H1 (cell line): ENCODE data around the gene SKP1. TPM values are rescaled to one million over a fixed set of nuclear protein-coding genes. Genes with fewer than 3 reads are reported as not detected.

Experiments used
- CTCF ChIA-PET: fragments of 300-600 bp; sonication (Branson Sonifier 250); formaldehyde crosslinking; loops from one replicate; lab custom pipeline; 2021; ENCODE audit not compliant: partially characterized antibody; lab: Charles Lee
- POLR2A ChIA-PET: fragments of 300-600 bp; sonication (Branson Sonifier 250); formaldehyde crosslinking; loops from one replicate; lab custom pipeline; 2021; ENCODE audit warnings: inconsistent platforms; ENCODE audit not compliant: partially characterized antibody; lab: Charles Lee
- DNase-seq, 2 experiments: peaks; one replicate each; pipeline versions ENCODE4 v3.0.0 to v3.0.0-alpha.2; 2010 to 2022; ENCODE audit warnings: low spot score in 2 of 2, low read depth in 1 of 2, mixed read lengths in 1 of 2
- FAIRE-seq: peaks from 2 replicates; lab custom pipeline; 2011; peaks lifted over from hg19 to GRCh38; lab: Jason Lieb, UNC
- H2AFZ ChIP-seq: 2 replicates; pipeline ENCODE4 v1.8.1; 2012; ENCODE audit warnings: low read length, inconsistent platforms
- H2AK5ac ChIP-seq: 2 replicates; pipeline ENCODE4 v1.6.1; 2013; ENCODE audit warnings: low read depth, low read length
- H2BK120ac ChIP-seq: replicated peaks from 2 replicates; pipeline ENCODE3; 2013; ENCODE audit warnings: low read depth, low read length, inconsistent platforms
- H2BK12ac ChIP-seq: 2 replicates; pipeline ENCODE4 v1.6.1; 2013; ENCODE audit warnings: low read depth, low read length
- H2BK15ac ChIP-seq: 2 replicates; pipeline ENCODE4 v1.6.1; 2013; ENCODE audit warnings: low read length
- H2BK20ac ChIP-seq: 2 replicates; pipeline ENCODE4 v1.6.1; 2013; ENCODE audit warnings: low read length
- H2BK5ac ChIP-seq: 2 replicates; pipeline ENCODE4 v1.6.1; 2013; ENCODE audit warnings: low read depth, low read length
- H3K14ac ChIP-seq: 2 replicates; pipeline ENCODE4 v1.6.1; 2013; ENCODE audit warnings: inconsistent platforms; ENCODE audit not compliant: insufficient read length
- H3K18ac ChIP-seq: 2 replicates; pipeline ENCODE4 v1.6.1; 2013; ENCODE audit warnings: low read length; ENCODE audit errors: extremely low read depth
- H3K23ac ChIP-seq: 2 replicates; pipeline ENCODE4 v1.6.1; 2013; ENCODE audit warnings: inconsistent platforms; ENCODE audit not compliant: insufficient read length
- H3K23me2 ChIP-seq: 2 replicates; pipeline ENCODE4 v1.6.1; 2013; ENCODE audit warnings: low read depth, low read length
- H3K27ac ChIP-seq: 2 replicates; pipeline ENCODE4 v1.6.1; 2011; ENCODE audit warnings: low read depth, low read length, inconsistent platforms
- H3K27me3 ChIP-seq, 4 experiments: replicated peaks in 1 of 4; 1 replicate in 1 of 4; 2 replicates in 3 of 4; pipeline versions ENCODE4 v1.6.1 to v1.8.1; 2011 to 2013; ENCODE audit warnings: low read length in 3 of 4, mild to moderate bottlenecking in 3 of 4, inconsistent platforms in 2 of 4, mixed read lengths in 2 of 4, moderate library complexity in 1 of 4; ENCODE audit not compliant: control insufficient read depth in 3 of 4, insufficient read depth in 3 of 4; ENCODE audit errors: extremely low read depth in 1 of 4
- H3K36me3 ChIP-seq, 4 experiments: 2 replicates each; pipeline versions ENCODE4 v1.6.1 to v1.8.1; 2011 to 2013; ENCODE audit warnings: mild to moderate bottlenecking in 4 of 4, low read length in 3 of 4, moderate library complexity in 2 of 4, control low read depth in 1 of 4, inconsistent platforms in 1 of 4; ENCODE audit not compliant: insufficient read depth in 4 of 4, control insufficient read depth in 2 of 4
- H3K4ac ChIP-seq: replicated peaks from 2 replicates; pipeline ENCODE3; 2013; ENCODE audit warnings: low read length, low read depth, mixed read lengths, inconsistent platforms; ENCODE audit not compliant: insufficient read length
- H3K4me1 ChIP-seq, 4 experiments: replicated peaks in 1 of 4; 1 replicate in 1 of 4; 2 replicates in 3 of 4; pipeline versions ENCODE4 v1.6.1 to v1.8.1; 2011 to 2013; ENCODE audit warnings: low read length in 3 of 4, inconsistent platforms in 2 of 4, mixed read lengths in 1 of 4; ENCODE audit not compliant: insufficient read depth in 4 of 4, control insufficient read depth in 3 of 4
- H3K4me2 ChIP-seq, 2 experiments: 2 replicates each; pipeline versions ENCODE4 v1.6.1 to v1.8.1; 2011 to 2013; ENCODE audit warnings: low read depth in 2 of 2, low read length in 2 of 2, control low read depth in 1 of 2, inconsistent platforms in 1 of 2, mild to moderate bottlenecking in 1 of 2; ENCODE audit not compliant: insufficient read depth in 1 of 2
- H3K4me3 ChIP-seq, 4 experiments: fragments of 200-600, 300-600 bp in 1 of 4; sonication (generic), shearing (Covaris generic), sonication (Bioruptor Twin) in 1 of 4; 2 replicates each; pipeline versions ENCODE4 v1.5.1 to v1.8.1; 2011 to 2016; ENCODE audit warnings: low read length in 4 of 4, low read depth in 3 of 4, control low read depth in 2 of 4, inconsistent platforms in 2 of 4, mild to moderate bottlenecking in 2 of 4, mixed read lengths in 1 of 4, moderate library complexity in 1 of 4; ENCODE audit not compliant: insufficient read depth in 2 of 4; ENCODE audit errors: extremely low read depth in 1 of 4
- H3K56ac ChIP-seq: replicated peaks from 2 replicates; pipeline ENCODE3; 2013; ENCODE audit warnings: low read depth, mild to moderate bottlenecking, mixed read lengths, low read length, inconsistent platforms; ENCODE audit not compliant: insufficient read length
- H3K79me1 ChIP-seq: 2 replicates; pipeline ENCODE4 v1.6.1; 2013; ENCODE audit warnings: low read depth, low read length, control low read depth
- H3K79me2 ChIP-seq, 2 experiments: 2 replicates each; pipeline versions ENCODE4 v1.6.1 to v1.8.1; 2012 to 2013; ENCODE audit warnings: low read length in 2 of 2, mild to moderate bottlenecking in 2 of 2, inconsistent platforms in 1 of 2; ENCODE audit not compliant: insufficient read depth in 2 of 2, control insufficient read depth in 1 of 2
- H3K9ac ChIP-seq, 4 experiments: replicated peaks in 1 of 4; 1 replicate in 1 of 4; 2 replicates in 3 of 4; pipeline versions ENCODE4 v1.6.1 to v1.8.1; 2011 to 2013; ENCODE audit warnings: low read depth in 3 of 4, low read length in 3 of 4, control low read depth in 2 of 4, mild to moderate bottlenecking in 2 of 4, moderate library complexity in 2 of 4, inconsistent platforms in 1 of 4; ENCODE audit errors: extremely low read depth in 1 of 4
- H3K9me3 ChIP-seq, 2 experiments: 2 replicates each; pipeline versions ENCODE4 v1.6.1 to v1.8.1; 2012 to 2013; ENCODE audit warnings: mild to moderate bottlenecking in 2 of 2, moderate library complexity in 2 of 2, control low read depth in 1 of 2, inconsistent platforms in 1 of 2, low read depth in 1 of 2, low read length in 1 of 2, mixed read lengths in 1 of 2; ENCODE audit not compliant: insufficient read depth in 2 of 2
- H4K20me1 ChIP-seq, 2 experiments: replicated peaks in 1 of 2; 2 replicates each; pipeline versions ENCODE3 to v1.8.1; 2011 to 2013; ENCODE audit warnings: inconsistent platforms in 2 of 2, low read length in 2 of 2, mild to moderate bottlenecking in 1 of 2; ENCODE audit not compliant: insufficient read depth in 2 of 2, control insufficient read depth in 1 of 2
- H4K5ac ChIP-seq: 2 replicates; pipeline ENCODE4 v1.6.1; 2013; ENCODE audit warnings: low read length, low read depth, mixed read lengths, inconsistent platforms; ENCODE audit not compliant: insufficient read length
- H4K8ac ChIP-seq: 2 replicates; pipeline ENCODE4 v1.8.0; 2013; ENCODE audit warnings: mild to moderate bottlenecking, moderate library complexity, low read length, inconsistent platforms; ENCODE audit not compliant: insufficient read depth; ENCODE audit errors: extremely low read depth
- H4K91ac ChIP-seq: replicated peaks from 2 replicates; pipeline ENCODE3; 2013; ENCODE audit warnings: low read length, mixed read lengths, inconsistent platforms; ENCODE audit not compliant: insufficient read length
- EGR1 ChIP-seq: IDR thresholded peaks from 2 replicates; pipeline ENCODE4 v1.6.1; 2011; ENCODE audit warnings: low read depth, low read length, borderline replicate concordance
- GABPA ChIP-seq: IDR thresholded peaks from 2 replicates; pipeline ENCODE4 v1.6.1; 2011; ENCODE audit warnings: mild to moderate bottlenecking, low read length, moderate library complexity, borderline replicate concordance; ENCODE audit not compliant: insufficient read depth
- RAD21 ChIP-seq, 2 experiments: IDR thresholded peaks in 1 of 2; conservative IDR thresholded peaks in 1 of 2; 2 replicates each; pipeline ENCODE4 v1.6.1; 2011; ENCODE audit warnings: low read depth in 2 of 2, low read length in 2 of 2, improper control_type of control experiment in 1 of 2, inconsistent platforms in 1 of 2, mild to moderate bottlenecking in 1 of 2, moderate library complexity in 1 of 2
- TCF12 ChIP-seq: IDR thresholded peaks from 2 replicates; pipeline ENCODE4 v1.6.1; 2011; ENCODE audit warnings: low read depth, mild to moderate bottlenecking, low read length
- TEAD4 ChIP-seq: IDR thresholded peaks from 2 replicates; pipeline ENCODE4 v1.6.1; 2012; ENCODE audit warnings: low read depth, low read length, inconsistent platforms, mixed read lengths
- ZNF274 ChIP-seq: IDR thresholded peaks from 2 replicates; pipeline ENCODE4 v1.7.0; 2012; ENCODE audit warnings: low read length, borderline replicate concordance; ENCODE audit errors: extremely low read depth
- WGBS, 2 experiments: shearing (Covaris generic) in 1 of 2; methylation state at CpG; one replicate each; pipeline versions ENCODE4 v1.1.6 to v1.1.7; 2013 to 2015; ENCODE audit warnings: low lambda C conversion rate in 2 of 2, mixed read lengths in 2 of 2, inconsistent platforms in 1 of 2, low coverage in 1 of 2, missing lambda C conversion rate in 1 of 2; ENCODE audit not compliant: insufficient replicate concordance in 2 of 2, insufficient coverage in 1 of 2, insufficient read length in 1 of 2; ENCODE audit errors: extremely low coverage in 1 of 2, missing lambda C conversion rate in 1 of 2; 5-methylcytosine and 5-hydroxymethylcytosine counted together
- polyA plus RNA-seq, 7 experiments: library from polyadenylated mRNA; depleted of rRNA in 3 of 7; stranded (reverse) in 5 of 7; unstranded in 2 of 7; fragments of >200 nt in 5 of 7; fragments of 200-250 nt in 2 of 7; gene quantifications; 1 replicate in 5 of 7; 2 replicates in 1 of 7; 4 replicates in 1 of 7; pipeline versions ENCODE4 v1.2.1 to v1.2.3, GENCODE V29; 2011 to 2013; ENCODE audit warnings: missing spikeins in 2 of 7, mixed read lengths in 2 of 7
- total RNA-seq: library from RNA; stranded (reverse); fragmentation: NEBNext Ultra II Directional; extraction: Animal tissue kit (Norgen Biotek cat#: 25700); gene quantifications from 2 replicates; pipeline ENCODE4 v1.2.1, GENCODE V29; 2021

SKP1 gene
- total and polyA plus RNA-seq, 2 of the 8 experiments (the other 6 are each of a cell fraction or from before 2014, with no cell fraction given): 163 to 332 TPM

- POLR2A ChIA-PET: interaction anchor here (1.6 to 14.9 kb wide), 3 partner anchors 7 to 38 kb away, joined by 4 to 166 read pairs (median 6); partner anchors contain the start of genes PPP2CA and SKP1
Measured at GRCh38 chr5:134215757-134216156, 39.0 kb upstream of the SKP1 start.

More at GRCh38 chr5:134215757-134216156, 39.0 kb upstream of the SKP1 start:
- Histone ChIP-seq H4K20me1 (peaks cover 25 to 39% of the 10 kb centered on the region in 2 experiments), H4K5ac (no peak overlapping the region), H2AK5ac (no peak overlapping the region), H3K23me2 (no peaks in the 10 kb centered on the region), H3K79me2 (peaks cover 89 to 100% of the 10 kb centered on the region in 2 experiments), H3K9me3 (no peaks in the 10 kb centered on the region), H2BK5ac (no peak overlapping the region), H2BK15ac (no peak overlapping the region), H2BK120ac (no peak overlapping the region), H3K79me1 (no peaks in the 10 kb centered on the region; the same call in 1 of the 2 replicates), H3K9ac (no peak overlapping the region), H3K56ac (no peak overlapping the region), H3K14ac (no peak overlapping the region), H3K23ac (no peak overlapping the region), H3K36me3 (peaks cover 0 to 5% (median 3%) of the 10 kb centered on the region in 4 experiments; a peak in 3 of 8 replicates), H3K4me2 (no peak overlapping the region), H2BK20ac (no peak overlapping the region), H3K4me3 (no peak overlapping the region), H2BK12ac (no peak overlapping the region), H3K4me1 (peaks cover 0 to 5% (median under 1%) of the 10 kb centered on the region in 4 experiments; a peak in 2 of 7 replicates), H2AFZ (no peak overlapping the region), H3K27me3 (no peaks in the 10 kb centered on the region), H3K4ac (no peak overlapping the region), H3K18ac (no peak overlapping the region), H4K91ac (no peak overlapping the region), H4K8ac (no peak overlapping the region), H3K27ac (no peak overlapping the region)
- FAIRE-seq (no peak), DNase-seq (no peak)
- CTCF ChIA-PET: interaction anchor here (0.6 to 1.1 kb wide), 3 partner anchors 15 to 176 kb away, joined by 3 to 4 read pairs (median 3); no protein-coding TSS in a partner anchor
- TF ChIP-seq GABPA (no peak), EGR1 (no peak), ZNF274 (no peak), TCF12 (no peak), RAD21 (IDR thresholded peaks at IDR 0.05 in 1 of 2, conservative IDR thresholded peaks at IDR 0.05 in 1 of 2; ENCODE audit: low read depth in 2 of 2, low read length in 2 of 2) (no peak), TEAD4 (no peak)
- WGBS, 2 experiments: 92% methylated on average over 2 of the region's 2 CpGs; no CpG with 5 or more reads in 1 of the 2 experiments
